HG03066 (cell line): ENCODE results near the gene TMEM156.
A peak's percentile ranks its signal among the peaks of the same experiment; 100 is the strongest.
"Not testable (repeated sequence)": the region's sequence is repeated elsewhere in the genome, so short reads cannot be mapped to it uniquely, and the experiment has no call there.

Experiments
- ATAC-seq: cut with Tn5 transposase; IDR thresholded peaks from one replicate; pipeline ENCODE4 v1.9.1; 2021; ENCODE audit warnings: low read depth; ENCODE audit not compliant: unreplicated experiment

Gene TMEM156

DNA sequence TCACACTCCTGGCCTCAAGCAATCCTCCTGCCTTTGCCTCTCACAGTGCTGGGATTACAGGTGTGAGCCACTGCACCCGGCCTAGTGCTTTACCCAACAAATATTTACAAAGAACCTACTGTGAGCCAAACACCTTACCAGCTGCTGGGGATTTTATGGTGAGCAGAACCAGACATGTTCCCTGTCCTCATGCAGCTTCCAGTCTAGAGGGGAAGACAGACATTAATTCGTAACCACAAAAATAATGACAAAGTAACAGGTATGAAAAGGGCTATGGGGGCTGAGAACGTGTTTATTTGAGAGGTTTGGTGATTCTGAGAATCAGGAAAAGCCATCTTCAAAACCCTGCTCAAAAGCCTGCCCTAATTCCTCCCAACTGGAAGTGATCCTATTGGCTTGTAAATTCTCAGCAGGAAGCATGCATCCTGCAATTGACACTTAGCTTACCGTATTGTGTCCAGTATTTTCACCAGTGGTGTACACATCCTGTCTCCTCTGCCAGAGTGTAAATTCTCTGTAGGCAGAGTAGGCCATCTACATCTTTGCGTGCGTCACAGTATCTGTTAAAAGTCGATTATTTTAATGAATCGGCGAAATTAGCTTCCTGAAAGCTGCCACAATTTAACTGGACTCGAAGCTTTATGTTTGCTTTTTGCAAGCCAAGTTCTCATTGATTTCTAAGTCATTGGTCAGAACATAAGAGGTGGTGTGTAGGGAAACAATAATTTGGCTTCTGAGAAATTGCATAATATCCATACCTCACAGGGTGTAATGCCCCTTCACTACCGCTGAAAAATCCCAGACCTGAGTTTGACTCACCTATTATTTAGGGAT lies 67.0 kb downstream of the TMEM156 start:
- ATAC-seq: no peak

DNA sequence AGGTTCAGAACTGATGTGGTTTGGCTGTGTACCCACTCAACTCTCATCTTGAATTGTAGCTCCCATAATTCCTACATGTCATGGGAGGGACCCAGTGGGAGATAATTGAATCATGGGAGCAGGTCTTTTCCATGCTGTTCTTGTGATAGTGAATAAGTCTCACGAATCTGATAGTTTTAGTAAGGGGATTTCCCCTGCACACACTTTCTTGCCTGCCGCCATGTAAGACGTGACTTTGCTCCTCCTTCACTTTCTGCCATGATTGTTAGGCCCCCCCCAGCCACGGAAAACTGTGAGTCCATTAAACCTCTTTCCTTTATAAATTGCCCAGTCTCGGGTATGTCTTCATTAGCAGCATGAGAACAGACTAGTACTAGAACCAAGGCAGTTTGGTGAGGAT lies 73.0 kb downstream of the TMEM156 start:
- ATAC-seq: not testable (repeated sequence)

DNA sequence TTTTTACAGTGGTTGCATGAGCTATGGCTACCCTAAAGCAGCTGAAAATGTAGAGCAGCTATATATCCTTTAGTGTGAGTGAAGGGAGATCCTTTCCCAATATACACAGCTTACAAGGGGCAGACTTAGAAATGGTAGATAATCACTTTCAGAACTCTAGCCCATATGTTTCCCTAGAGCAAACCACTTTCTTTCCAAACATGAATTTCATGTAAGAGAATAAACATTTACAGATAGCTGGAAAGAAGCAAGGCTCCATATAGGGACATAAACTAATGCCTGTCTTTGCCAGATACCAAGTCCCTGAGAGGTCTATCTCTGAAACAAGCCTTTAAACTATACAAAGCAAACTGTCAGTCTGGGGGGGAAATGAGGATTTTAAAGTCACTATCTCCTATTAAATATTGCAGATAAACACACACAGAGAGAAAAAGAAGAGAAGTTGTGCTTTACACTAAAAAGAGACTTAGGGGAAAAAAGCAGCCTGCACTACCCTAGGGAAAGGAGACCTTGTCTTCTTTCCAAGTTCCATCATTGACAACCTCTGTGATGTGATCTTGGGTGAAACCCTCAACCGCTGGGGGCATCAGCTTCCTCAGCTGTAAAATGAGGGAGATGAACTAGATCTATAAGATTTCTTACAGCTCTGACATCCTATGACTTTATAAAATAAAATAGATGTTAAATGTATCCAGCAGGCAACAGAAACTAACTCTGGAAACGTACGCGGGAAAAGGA lies 73.6 kb downstream of the TMEM156 start:
- no peak for ATAC-seq

DNA sequence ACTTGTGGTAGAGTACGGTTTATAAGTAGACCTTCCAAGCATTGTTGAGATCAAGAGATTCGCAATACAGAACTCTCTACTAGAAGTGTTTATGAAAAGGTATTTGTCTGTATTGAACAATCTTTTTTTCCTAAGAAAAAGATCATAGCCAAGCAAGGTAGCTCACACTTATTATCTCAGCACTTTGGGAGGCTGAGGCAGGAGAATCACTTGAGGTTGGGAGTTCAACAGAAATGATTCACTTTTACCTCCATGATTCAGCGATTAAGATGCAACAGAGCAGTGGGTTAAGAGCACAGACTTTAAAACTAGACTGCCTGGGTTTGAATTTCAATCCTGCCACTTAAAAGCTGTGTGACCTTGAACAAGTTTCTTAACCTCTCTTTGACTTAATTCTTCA lies 74.3 kb downstream of the TMEM156 start:
- no peak for ATAC-seq

DNA sequence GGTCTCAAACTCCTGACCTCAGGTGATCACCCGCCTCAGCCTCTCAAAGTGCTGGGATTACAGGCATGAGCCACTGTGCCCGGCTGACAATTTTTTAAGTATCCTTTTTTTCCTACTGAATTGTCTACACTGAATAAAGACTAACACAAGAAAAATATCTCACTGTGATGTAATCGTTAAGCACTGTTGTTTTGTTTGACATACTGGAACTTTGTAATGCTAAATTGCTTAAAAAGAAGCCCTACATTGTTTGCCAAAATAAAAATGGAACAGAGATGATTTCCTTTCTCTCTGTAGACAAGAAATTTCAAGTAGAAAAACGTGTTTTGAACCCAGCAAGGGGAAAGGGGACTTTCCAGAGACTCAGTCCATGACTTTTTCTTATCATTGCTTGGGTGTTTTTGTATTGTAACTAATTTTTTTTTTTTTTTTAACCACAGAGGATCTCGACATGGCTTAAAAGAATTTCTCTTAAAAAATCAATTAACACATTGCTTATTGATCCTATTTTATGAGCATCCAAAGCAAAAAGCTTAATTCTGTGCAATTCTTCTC lies 74.9 kb downstream of the TMEM156 start:
- no peak for ATAC-seq

DNA sequence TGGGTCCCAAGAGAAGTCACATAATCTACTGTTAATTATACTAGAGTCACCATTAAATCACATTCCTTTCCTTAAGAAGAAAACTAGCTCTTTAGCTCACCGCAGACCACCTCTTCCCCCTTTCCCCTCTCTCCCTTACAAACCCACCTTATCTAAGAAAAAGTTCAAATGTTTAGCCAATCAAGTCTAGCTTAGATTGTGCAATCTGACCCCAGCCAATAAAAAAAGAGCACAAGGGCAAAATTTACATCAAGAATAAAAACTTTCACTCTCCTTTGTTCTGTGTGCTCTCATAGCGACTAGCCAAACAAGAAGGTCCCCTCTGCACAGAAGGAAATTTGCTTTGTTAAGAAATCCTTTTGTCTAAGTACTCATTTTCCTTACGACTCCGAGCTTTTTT lies 76.3 kb downstream of the TMEM156 start:
- no peak for ATAC-seq

DNA sequence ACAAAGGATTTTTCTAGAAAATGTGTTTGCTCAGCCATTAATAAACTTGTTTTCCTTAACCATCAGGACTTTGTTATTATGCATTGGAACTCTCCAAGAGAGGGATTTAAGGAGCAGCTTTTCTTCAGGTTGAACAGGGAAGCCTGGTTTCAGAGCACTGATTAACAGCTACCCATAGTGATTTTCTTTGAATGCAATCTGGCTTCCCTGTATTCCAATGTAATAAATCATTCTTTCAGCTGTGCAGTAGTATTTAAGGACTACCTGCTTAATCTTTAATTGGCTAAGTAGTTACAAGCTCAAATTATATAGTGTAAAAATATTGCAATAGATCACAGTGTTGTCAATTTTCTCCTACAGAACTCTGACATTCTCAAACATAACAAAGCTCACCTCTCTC lies 77.5 kb downstream of the TMEM156 start:
- no peak for ATAC-seq

DNA sequence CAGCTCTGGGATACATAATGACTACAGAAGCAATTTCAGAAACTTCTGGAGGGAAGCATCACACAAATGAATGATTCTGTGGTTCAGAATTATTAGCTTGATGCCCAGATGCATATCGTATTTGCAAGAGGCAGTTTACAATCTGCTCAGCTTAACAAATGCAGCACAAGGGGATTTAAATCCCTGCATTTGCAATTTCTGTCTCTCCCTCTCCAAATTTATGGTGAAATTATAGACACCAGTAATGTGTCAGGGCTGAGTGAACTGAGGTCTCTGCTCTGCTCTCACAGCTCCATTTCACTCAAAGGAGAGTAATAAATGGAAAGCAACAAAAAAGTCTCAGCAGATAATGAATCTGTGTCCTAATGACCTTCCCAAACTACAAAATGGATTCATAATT lies 80.2 kb downstream of the TMEM156 start:
- no peak for ATAC-seq

DNA sequence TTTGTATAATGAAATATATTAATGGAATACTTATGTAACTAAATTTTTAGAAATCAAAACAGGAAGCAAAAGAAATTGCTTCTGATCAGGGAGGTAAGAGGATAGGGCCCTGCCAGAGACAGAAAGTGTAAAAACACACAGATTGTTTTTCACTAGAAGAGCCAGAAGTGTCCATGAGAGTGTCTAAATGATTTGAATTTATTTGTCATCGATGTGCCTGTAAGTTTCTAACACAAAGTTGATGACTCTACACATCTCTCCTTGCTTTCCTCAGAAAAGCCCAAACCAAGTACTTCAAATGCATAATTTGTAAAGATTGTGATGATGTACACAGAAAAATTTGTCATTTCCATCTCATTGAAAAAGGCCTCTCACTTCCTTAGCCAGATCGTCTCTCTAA lies 80.6 kb downstream of the TMEM156 start:
- ATAC-seq: no peak

DNA sequence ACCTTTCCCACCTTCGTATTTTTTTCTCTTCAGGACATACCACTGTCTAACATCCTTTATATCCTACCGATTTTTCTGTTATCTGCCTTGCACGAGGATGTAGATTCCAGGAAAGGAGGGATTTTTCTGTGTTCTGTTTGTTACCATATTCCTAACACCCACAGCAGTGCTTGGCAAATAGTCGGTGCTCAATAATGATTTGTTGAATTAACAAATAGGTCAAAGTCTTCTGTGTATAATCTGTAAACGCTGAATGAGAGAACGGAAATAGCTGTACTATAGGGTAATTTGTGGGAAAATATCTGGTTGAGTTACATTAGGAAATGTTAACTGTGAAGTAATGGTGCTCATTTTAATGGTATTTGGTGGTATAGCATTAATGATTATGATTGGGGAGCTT lies 81.5 kb downstream of the TMEM156 start:
- ATAC-seq: no peak

DNA sequence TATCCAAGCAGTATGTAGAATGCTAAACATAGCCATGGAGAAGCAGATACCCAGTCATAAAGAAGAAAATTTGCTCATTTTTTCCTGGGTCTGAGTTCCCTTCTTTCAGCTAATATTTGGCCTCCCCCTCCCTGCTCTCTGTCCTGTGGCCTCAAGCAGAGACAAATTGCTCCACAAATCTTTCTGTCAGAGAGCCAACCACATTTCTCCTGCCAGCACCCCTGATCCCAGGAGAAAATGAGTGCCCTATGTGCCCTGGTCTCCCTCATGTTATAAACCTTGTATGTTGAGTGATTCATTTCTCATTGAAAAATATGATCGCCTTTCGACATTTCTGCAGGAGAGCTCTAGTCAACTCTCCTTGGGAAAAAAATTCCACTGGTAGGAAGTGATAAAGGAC lies 82.0 kb downstream of the TMEM156 start:
- ATAC-seq: no peak

DNA sequence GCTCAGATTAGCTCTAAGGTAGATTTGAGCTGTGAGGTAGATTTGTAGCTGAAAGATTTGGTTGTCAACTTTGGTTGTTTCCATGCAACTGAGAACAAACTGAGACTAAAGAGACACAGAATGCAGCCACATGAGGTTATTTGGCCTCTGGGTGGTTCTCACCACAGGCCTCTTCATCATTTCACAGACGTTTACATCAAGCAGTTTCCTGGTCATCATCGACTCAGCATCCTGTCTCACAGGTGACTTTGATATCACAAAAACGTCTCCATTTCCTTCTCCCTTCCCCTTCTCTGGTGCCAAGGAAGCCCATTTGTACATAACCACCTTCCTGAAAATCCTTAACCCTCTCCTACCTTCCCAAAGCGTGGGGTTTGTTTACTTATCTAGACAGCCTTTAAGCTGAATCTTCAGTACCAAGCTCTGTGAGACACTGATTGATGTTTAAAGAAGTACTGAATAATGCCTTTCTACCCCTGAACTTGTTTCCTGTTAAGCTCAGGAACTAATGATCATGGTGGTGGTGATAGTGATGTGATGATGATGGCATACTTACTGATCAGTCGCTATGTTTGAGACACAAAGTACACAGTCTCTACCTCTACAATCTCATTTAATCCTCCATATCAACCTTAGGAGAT lies 82.7 kb downstream of the TMEM156 start:
- ATAC-seq: no peak

DNA sequence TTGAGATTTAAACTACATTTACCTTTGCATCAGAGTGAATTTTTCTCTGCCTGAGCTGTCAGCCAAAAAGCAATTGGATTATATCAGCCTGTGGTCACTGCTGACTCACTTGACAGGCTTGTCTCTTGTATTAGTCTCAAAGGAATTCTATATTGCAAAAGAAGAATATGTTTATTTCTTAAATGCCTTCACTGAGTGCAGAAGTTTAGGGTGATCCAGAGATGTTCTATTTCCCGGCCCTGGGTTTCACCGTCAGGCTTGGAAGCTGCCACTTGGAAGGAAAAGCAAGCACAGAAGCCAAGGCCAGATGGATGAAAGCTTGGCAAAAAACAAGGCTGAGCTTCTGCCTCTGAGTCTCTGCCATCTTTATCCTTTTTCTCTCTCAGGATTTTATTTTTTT lies 83.7 kb downstream of the TMEM156 start:
- no peak for ATAC-seq

DNA sequence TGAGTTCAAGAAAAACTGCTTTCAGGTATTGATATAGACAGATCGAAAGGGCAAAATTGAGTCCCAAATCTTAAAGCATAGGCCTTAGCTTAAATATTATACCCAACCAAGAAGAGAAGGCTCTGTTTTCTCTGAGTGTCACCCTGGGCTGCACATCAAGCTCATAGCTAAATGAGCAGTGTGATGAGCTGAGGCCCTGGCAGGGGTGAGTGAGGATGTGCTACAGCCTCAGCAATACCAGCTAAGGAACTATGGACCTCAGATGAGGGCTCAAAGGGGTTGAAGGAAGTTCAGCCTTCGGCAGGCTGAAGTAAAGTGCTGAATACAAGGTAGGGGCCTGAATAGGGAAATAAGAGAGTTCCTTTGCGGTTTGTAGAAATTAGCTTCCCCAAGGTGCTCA lies 85.3 kb downstream of the TMEM156 start:
- no peak for ATAC-seq

DNA sequence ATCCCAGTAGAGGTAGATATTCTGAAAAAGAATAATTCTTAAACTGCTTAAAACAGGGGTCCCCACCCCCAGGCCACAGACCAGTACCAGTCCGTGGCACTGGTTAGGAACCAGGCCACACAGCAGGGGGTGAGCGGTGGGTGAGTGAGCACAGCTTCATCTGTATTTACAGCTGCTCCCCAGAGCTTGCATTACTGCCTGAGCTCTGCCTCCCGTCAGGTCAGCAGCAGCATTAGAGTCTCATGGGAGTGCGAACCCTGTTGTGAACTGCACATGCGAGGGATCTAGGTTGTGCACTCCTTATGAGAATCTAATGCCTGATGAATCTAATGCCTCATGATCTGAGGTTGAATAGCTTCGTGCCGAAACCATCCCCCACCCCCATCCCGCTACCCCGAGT lies 87.8 kb downstream of the TMEM156 start:
- ATAC-seq: no peak

DNA sequence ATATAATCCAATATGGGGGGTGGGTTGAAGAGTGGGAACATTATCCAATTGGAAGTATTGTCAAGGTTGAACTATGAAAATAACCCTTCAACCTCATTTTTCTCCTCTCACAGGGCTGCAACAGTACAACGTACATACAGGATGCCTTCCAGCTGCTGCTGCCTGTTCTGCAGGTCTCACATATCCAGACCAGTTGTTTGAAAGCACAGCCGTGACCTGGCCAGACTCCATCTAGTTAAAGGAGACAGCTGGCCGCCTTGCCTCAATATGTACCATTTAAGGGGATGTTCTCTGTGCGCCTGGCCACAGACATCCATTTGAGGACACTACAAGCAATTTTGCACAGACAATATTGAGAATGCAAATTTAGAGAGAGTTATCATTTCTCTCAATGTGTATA lies 88.9 kb downstream of the TMEM156 start:
- no peak for ATAC-seq

DNA sequence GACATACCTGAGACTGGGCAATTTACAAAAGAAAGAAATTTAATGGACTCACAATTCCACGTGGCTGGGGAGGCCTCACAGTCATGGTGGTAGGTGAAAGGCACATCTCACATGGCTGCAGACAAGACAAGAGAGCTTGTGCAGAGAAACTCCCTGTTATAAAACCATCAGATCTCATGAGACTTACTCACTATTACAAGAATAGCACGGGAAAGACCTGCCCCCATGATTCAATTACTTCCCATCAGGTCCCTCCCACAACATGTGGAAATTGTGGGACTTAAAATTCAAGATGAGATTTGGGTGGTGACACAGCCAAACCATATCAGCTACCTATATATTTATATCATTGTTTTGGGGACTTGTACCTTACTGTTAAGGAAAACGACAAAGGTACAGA lies 90.3 kb downstream of the TMEM156 start:
- not testable (repeated sequence) for ATAC-seq

DNA sequence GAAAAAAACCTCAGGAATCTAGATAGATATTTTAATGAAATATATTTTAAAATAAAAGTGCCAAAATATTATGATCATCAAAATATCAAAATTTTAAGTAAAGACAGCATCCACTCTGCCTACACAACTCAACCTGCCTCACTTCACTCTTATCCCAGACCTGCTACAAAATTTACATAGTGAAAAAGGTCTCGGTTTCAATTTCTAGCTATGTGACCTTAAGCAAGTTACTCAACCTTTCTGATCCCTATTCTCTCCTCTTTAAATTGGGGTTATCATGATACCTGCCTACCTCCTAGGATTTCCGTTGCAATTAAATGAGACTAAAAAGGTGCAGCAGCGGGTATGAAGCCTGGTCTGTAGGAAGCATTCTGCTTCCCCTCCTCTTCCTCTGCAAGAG lies 91.7 kb downstream of the TMEM156 start:
- no peak for ATAC-seq

DNA sequence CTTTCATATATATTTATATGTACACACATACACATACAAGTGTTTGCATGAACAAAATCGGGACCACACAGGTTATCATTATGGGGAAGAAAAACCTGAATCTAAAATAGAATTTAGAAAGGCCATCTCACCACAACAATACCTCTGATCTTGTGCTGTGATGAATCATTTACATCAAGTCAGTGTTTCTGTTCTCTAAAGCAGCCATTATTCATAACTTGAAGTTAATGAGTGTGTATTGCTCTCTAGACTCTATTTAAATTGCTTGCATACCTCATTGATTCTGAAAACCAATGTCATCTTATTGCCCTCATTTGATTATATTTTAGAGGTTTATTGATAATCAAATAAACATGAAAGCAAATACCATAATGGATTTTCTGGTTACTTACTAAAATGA lies 93.0 kb downstream of the TMEM156 start:
- ATAC-seq: peak; percentile 83

DNA sequence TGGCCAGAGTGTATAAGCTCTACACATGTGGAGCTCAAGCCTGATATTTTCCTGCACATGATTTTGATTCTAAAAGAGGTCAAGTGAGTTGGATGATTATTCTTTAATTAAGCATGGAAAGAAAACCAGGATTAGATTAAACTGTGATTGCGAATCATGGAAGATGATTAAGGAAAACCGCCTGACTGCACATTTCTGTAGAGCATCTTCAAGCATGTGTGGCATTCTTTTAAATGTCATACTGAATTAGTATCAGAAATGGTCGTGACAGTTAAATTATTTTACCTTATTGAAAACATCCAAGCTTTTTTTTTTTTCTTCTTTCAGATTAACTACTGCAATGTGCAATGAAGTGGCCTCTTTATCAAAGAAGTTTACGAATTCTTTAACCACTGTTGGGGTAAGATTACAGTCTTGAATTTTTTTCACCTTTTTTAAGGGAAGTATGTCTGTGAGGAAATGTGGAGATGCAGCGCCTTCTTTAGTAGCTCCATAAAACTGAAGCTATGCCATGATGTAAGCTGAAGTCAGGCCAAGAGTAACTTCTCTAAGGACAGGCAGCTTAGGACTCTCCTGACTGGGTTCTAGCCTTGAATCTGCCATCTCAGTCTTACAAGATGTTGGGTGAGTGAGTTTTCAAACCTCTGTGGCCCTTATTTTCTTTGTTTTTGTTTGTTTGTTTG lies 96.7 kb downstream of the TMEM156 start:
- ATAC-seq: no peak

DNA sequence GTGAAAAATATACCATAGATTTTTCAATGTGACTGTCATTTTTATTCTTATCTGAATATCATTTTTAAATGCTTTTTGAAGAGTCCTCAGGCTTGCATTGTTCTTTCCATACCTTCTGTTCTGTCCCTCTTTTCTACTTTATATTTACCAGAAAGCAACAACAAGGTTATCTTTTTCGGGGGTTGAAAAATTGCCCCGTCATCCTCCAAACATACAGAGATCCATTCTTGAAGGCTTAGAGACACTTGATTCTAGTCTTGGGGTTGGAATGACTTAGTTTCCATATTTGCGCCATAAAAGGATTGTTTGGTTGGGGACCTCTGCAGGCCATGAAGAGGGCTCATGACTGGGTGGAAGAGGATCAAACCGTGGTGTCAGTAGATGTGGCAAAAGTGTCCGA lies 101.1 kb downstream of the TMEM156 start:
- no peak for ATAC-seq
